ENCODE results near the gene GRAMD1B.
A peak's percentile ranks its signal among the peaks of the same experiment; 100 is the strongest.

Gene GRAMD1B

DNA sequence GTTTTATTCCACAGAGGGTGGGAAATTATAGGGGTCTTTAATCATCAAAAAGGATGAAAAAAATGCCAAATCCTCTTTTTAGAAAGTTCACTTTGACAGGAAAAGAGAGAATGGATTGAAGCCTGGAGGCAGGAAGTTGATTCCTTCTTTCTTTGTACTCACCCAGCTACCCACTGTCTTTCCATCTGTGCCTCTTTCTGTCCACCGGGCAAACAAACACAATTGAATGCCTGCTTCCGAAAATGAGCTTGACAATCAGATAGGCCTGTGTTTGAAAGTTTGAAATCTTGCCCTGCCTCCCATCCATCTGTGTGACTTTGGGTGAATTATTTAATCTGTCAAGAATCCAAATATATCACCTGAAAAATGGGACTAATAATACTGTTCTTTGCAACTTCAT lies 143.2 kb downstream of the GRAMD1B start:
- H3K4me3 ChIP-seq (ENCODE audit: low read depth, low read length), result no peak overlapping the region
- DNase-seq (ENCODE audit: low read depth, low spot score), result no peak
- in situ Hi-C loops (cut with HindIII; ENCODE audit: low sequenced_read_pairs), result no loop called here
- TF ChIP-seq, protein P1, sequence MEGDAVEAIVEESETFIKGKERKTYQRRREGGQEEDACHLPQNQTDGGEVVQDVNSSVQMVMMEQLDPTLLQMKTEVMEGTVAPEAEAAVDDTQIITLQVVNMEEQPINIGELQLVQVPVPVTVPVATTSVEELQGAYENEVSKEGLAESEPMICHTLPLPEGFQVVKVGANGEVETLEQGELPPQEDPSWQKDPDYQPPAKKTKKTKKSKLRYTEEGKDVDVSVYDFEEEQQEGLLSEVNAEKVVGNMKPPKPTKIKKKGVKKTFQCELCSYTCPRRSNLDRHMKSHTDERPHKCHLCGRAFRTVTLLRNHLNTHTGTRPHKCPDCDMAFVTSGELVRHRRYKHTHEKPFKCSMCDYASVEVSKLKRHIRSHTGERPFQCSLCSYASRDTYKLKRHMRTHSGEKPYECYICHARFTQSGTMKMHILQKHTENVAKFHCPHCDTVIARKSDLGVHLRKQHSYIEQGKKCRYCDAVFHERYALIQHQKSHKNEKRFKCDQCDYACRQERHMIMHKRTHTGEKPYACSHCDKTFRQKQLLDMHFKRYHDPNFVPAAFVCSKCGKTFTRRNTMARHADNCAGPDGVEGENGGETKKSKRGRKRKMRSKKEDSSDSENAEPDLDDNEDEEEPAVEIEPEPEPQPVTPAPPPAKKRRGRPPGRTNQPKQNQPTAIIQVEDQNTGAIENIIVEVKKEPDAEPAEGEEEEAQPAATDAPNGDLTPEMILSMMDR (IDR thresholded peaks at IDR 0.05; ENCODE audit: low read depth, low read length), result no peak

DNA sequence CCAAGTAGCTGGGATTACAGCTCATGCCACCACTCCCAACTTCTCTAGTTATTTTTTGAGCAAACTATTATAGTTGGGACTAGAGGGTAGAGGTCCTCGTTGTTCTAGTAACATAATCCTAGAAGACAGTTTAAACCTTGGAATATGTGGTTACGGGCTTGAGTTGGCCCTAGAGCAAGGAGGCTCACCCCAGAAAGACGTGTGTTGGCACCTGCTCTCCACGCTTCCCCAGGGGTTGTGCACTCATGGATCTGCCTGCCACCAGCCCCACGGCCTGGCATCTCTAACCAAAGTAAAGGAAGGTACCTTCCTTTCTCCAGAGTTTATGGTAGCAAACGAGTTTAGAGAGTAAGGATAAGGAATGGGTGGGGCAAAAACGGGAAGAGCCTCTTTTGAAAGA lies 145.4 kb downstream of the GRAMD1B start:
- no peak for DNase-seq (ENCODE audit: low read depth, low spot score)
- TF ChIP-seq, protein P1 (IDR thresholded peaks at IDR 0.05; ENCODE audit: low read depth, low read length), result no peak
- in situ Hi-C loops (cut with HindIII; ENCODE audit: low sequenced_read_pairs), result no loop called here
- no peak overlapping the region for H3K4me3 ChIP-seq (ENCODE audit: low read depth, low read length)

DNA sequence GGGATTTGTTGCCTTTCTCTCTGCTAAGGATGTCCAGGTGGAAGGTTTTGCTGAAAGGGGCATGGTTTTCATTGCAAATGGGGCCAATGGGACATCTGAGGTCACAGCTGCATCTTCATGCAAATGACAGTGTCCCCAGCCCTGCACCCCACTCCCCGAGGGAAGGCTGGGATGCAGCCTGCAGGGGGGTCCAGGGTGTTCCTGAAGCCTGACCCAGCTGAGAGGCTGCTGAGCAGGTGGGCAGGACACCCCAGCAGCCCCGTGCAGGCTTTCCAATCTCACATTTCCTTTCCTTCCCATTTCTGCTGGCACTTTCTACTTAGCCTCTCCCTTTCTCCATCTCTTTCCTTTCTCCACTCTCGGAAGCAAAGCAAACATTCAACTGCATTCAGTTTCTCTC lies 146.0 kb downstream of the GRAMD1B start:
- H3K4me3 ChIP-seq (ENCODE audit: low read depth, low read length), result no peak overlapping the region
- in situ Hi-C loops (cut with HindIII; ENCODE audit: low sequenced_read_pairs), result no loop called here
- DNase-seq (ENCODE audit: low read depth, low spot score), result no peak
- TF ChIP-seq, protein P1 (IDR thresholded peaks at IDR 0.05; ENCODE audit: low read depth, low read length), result no peak

DNA sequence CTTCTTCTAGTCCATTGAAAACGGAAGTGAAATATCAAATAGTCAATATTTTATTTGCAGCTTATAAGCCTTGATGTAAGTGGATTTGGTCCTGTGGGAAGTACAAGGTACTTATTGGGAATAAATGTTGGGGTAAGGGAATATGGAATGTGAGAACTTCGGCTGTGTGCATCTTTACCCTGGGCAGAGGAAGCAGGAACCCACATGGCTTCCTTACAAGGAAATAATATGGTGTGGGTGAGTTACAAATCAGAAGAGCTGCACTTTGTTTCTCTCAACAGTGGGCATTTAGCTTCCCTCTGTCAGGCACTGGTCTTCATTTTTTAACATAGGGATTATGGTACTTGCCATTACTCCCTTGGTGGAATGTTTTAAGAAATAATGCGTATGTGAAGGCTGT lies 146.4 kb downstream of the GRAMD1B start:
- DNase-seq (ENCODE audit: low read depth, low spot score), result no peak
- in situ Hi-C loops (cut with HindIII; ENCODE audit: low sequenced_read_pairs), result no loop called here
- H3K4me3 ChIP-seq (ENCODE audit: low read depth, low read length), result no peak overlapping the region
- TF ChIP-seq, protein P1 (IDR thresholded peaks at IDR 0.05; ENCODE audit: low read depth, low read length), result no peak

DNA sequence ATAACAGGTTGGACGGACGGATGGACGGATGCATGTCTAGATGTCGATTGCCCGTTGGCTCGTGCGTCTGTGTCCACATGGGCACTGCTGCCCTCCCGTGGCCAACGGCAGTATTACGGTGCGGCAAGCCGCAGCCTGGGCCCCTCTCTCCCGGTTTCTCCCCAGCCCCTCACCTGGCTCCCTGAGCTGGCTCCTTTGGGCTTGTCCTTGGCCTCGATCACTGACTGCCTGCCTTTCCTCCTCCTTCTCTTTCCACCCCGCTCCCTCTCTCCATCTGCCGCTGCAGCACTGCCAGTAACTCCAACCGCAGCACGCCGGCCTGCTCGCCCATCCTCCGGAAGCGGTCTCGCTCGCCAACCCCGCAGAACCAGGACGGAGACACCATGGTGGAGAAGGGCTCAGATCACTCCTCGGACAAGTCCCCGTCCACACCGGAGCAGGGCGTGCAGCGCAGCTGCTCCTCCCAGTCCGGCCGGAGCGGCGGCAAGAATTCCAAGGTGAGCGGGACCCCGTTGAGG lies 147.1 kb downstream of the GRAMD1B start:
- peak; percentile 46 for DNase-seq (ENCODE audit: low read depth, low spot score)
- no peak overlapping the region for H3K4me3 ChIP-seq (ENCODE audit: low read depth, low read length)
- in situ Hi-C loops (cut with HindIII; ENCODE audit: low sequenced_read_pairs), result no loop called here
- TF ChIP-seq, protein P1 (IDR thresholded peaks at IDR 0.05; ENCODE audit: low read depth, low read length), result peak; percentile 92

DNA sequence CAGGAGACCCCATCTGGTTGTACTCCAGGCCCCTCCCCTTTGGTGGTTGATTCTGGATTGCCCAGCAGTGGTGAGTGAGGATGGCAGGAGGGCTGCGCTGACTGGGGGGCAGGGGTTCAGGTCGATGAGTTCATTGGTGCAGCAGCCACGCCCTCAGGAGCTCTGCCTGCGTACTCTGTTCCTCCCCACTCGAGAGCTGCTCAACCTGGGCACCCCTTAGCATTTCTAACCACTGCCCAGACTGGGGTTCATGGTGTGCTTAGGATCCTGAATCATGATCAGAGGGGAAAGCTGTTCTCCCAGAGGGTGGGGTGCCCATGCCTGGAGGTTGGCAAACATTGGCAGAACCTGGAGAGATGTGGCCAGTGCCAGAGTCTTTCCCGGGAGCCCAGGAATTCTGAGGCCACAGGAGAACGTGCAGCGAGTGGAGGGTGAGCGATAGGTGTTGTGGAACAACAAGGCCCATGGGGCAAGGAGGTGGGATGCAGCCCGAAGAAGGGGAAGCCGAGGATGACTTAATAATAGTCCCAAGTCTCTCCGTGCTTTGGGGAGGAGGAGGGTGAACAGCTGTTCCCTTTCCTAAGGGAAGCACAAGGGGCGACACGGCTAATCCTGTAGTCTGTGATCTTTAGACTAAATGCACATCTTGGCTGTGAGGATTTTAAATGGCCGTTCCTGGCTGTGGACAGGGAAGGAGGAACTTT lies 148.9 kb downstream of the GRAMD1B start:
- TF ChIP-seq, protein P1 (IDR thresholded peaks at IDR 0.05; ENCODE audit: low read depth, low read length), result no peak
- no peak for DNase-seq (ENCODE audit: low read depth, low spot score)
- H3K4me3 ChIP-seq (ENCODE audit: low read depth, low read length), result no peak overlapping the region
- in situ Hi-C loops (cut with HindIII; ENCODE audit: low sequenced_read_pairs), result no loop called here
